Measurements from ENCODE around the gene OR8G1. TPM values are rescaled to one million over a fixed set of nuclear protein-coding genes. Genes with fewer than 3 reads are reported as not detected.

The OR8G1 gene
- total RNA-seq, 1 experiment from 2014 or later = not detected

GRCh38 chr11:124225471-124225870 lies 15.4 kb upstream of the OR8G1 start:
- ChIA-PET CTCF (no interaction called here), POLR2A (no interaction called here)
- in situ Hi-C loops (cut with HindIII; ENCODE audit: low pct_unique_long_range_greater_than_20kb, low sequenced_read_pairs) = no loop called here
- Histone ChIP-seq H3K4me3 (ENCODE audit: low read depth in 2 of 2, low read length in 2 of 2) (no peak overlapping the region), H3K36me3 (ENCODE audit: control insufficient read depth, insufficient read depth, low read length) (no peaks in the 10 kb centered on the region), H3K27me3 (ENCODE audit: control insufficient read depth, insufficient read depth, low read length) (no peaks in the 10 kb centered on the region), H3K4me1 (ENCODE audit: control insufficient read depth, insufficient read depth, low read length) (no peaks in the 10 kb centered on the region), H3K27ac (ENCODE audit: low read length) (no peak overlapping the region), H3K9me3 (ENCODE audit: control insufficient read depth, insufficient read depth, low read depth, low read length) (no peaks in the 10 kb centered on the region)
- ATAC-seq = no peak
- no TSS peak for BruUV-seq (replicated peaks)
- TF ChIP-seq SIN3A (IDR thresholded peaks at IDR 0.05; ENCODE audit: borderline replicate concordance, insufficient read depth, low read depth, low read length) (no peak), POLR2AphosphoS5 (IDR thresholded peaks at IDR 0.05; ENCODE audit: low read depth, low read length) (no peak), REST (IDR thresholded peaks at IDR 0.05; ENCODE audit: insufficient read depth in 1 of 2, low read depth in 2 of 2, low read length in 1 of 2) (no peak), CTCF (IDR thresholded peaks at IDR 0.05) (no peak), TCF7L2 (IDR thresholded peaks at IDR 0.05; ENCODE audit: low read depth, low read length) (no peak)
- intact Hi-C loops (cut with micrococcal nuclease; ENCODE audit: unreplicated experiment) = no loop called here
- DNase-seq (ENCODE audit: low read depth, low spot score) = no peak

- TF ChIP-seq POLR2AphosphoS5 (IDR thresholded peaks at IDR 0.05; ENCODE audit: low read depth, low read length) (no peak), REST (IDR thresholded peaks at IDR 0.05; ENCODE audit: insufficient read depth in 1 of 2, low read depth in 2 of 2, low read length in 1 of 2) (no peak), CTCF (IDR thresholded peaks at IDR 0.05) (no peak), SIN3A (IDR thresholded peaks at IDR 0.05; ENCODE audit: borderline replicate concordance, insufficient read depth, low read depth, low read length) (no peak), TCF7L2 (IDR thresholded peaks at IDR 0.05; ENCODE audit: low read depth, low read length) (no peak)
- Histone ChIP-seq H3K9me3 (ENCODE audit: control insufficient read depth, insufficient read depth, low read depth, low read length) (no peaks in the 10 kb centered on the region), H3K4me3 (ENCODE audit: low read depth in 2 of 2, low read length in 2 of 2) (no peak overlapping the region), H3K27me3 (ENCODE audit: control insufficient read depth, insufficient read depth, low read length) (no peaks in the 10 kb centered on the region), H3K4me1 (ENCODE audit: control insufficient read depth, insufficient read depth, low read length) (no peaks in the 10 kb centered on the region), H3K27ac (ENCODE audit: low read length) (no peak overlapping the region), H3K36me3 (ENCODE audit: control insufficient read depth, insufficient read depth, low read length) (no peaks in the 10 kb centered on the region)
- in situ Hi-C loops (cut with HindIII; ENCODE audit: low pct_unique_long_range_greater_than_20kb, low sequenced_read_pairs) (no loop called here), intact Hi-C loops (cut with micrococcal nuclease; ENCODE audit: unreplicated experiment) (no loop called here)
- BruUV-seq (replicated peaks) = no TSS peak
- POLR2A ChIA-PET = no interaction called here
- no peak for ATAC-seq
- DNase-seq (ENCODE audit: low read depth, low spot score) = no peak
- CTCF ChIA-PET = no interaction called here
Observed at GRCh38 chr11:124233376-124233775, 7.5 kb upstream of the OR8G1 start.

Measured in Panc1 (cell line).